GM23338 (cell line): Measurements from ENCODE around the gene SOX15. TPM values are rescaled to one million over a fixed set of nuclear protein-coding genes. Genes with fewer than 3 reads are reported as not detected.

ENCODE experiments used
- ATAC-seq: fragments of 200-7000 bp; cut with Tn5 transposase; 3 replicates; pipeline ENCODE4 v1.9.1; 2020
- DNase-seq: peaks from one replicate; pipeline ENCODE4 v3.0.0-alpha.2; 2015; ENCODE audit warnings: low spot score
- H2AFZ ChIP-seq: fragments of 200-600 bp; sonication (generic); 2 replicates; pipeline ENCODE4 v1.8.0; 2016; ENCODE audit warnings: antibody characterized with exemption, mild to moderate bottlenecking, moderate library complexity
- H3F3A ChIP-seq: fragments of 200-600 bp; sonication (generic); replicated peaks from 2 replicates; pipeline ENCODE4 v1.8.0; 2017; ENCODE audit warnings: antibody characterized with exemption, mixed run types, low read depth
- H3K27ac ChIP-seq: fragments of 200-600 bp; sonication (generic); 2 replicates; pipeline ENCODE4 v1.6.1; 2016; ENCODE audit warnings: low read depth
- H3K27me3 ChIP-seq: fragments of 200-600 bp; sonication (generic); 2 replicates; pipeline ENCODE4 v1.8.0; 2016; ENCODE audit warnings: mild to moderate bottlenecking, mixed run types, moderate library complexity; ENCODE audit not compliant: insufficient read depth
- H3K36me3 ChIP-seq: fragments of 200-600 bp; sonication (generic); 2 replicates; pipeline ENCODE4 v1.8.0; 2016; ENCODE audit warnings: mild to moderate bottlenecking; ENCODE audit not compliant: insufficient read depth
- H3K4me1 ChIP-seq: fragments of 200-600 bp; sonication (generic); 2 replicates; pipeline ENCODE4 v1.8.0; 2016; ENCODE audit warnings: mild to moderate bottlenecking, moderate library complexity; ENCODE audit not compliant: insufficient read depth
- H3K4me2 ChIP-seq: fragments of 200-600 bp; sonication (generic); 2 replicates; pipeline ENCODE4 v1.7.1; 2017; ENCODE audit warnings: mixed run types
- H3K4me3 ChIP-seq: fragments of 200-600 bp; sonication (generic); 2 replicates; pipeline ENCODE4 v1.6.1; 2016; ENCODE audit warnings: mixed run types
- H3K79me2 ChIP-seq: fragments of 200-600 bp; sonication (generic); replicated peaks from 2 replicates; pipeline ENCODE4 v1.8.0; 2017; ENCODE audit warnings: mild to moderate bottlenecking; ENCODE audit not compliant: insufficient read depth
- H3K9me2 ChIP-seq: fragments of 200-600 bp; sonication (generic); 2 replicates; pipeline ENCODE4 v1.8.0; 2017; ENCODE audit not compliant: insufficient read depth
- H4K20me1 ChIP-seq: fragments of 200-600 bp; sonication (generic); replicated peaks from 2 replicates; pipeline ENCODE4 v1.8.0; 2017; ENCODE audit warnings: mild to moderate bottlenecking; ENCODE audit not compliant: insufficient read depth
- H3K27ac Mint-ChIP-seq: 2 replicates; pipeline ENCODE4 v1.8.0; 2020; ENCODE audit warnings: inconsistent platforms, mild to moderate bottlenecking, moderate library complexity, mixed read lengths
- H3K27me3 Mint-ChIP-seq: 3 replicates; pipeline ENCODE4 v1.8.0; 2022; ENCODE audit warnings: low read depth, mild to moderate bottlenecking, moderate library complexity, mixed read lengths, inconsistent platforms; ENCODE audit not compliant: insufficient read depth, poor library complexity
- H3K36me3 Mint-ChIP-seq: 3 replicates; pipeline ENCODE4 v1.8.0; 2021; ENCODE audit warnings: low read depth, mild to moderate bottlenecking, inconsistent platforms, moderate library complexity, mixed read lengths
- H3K4me1 Mint-ChIP-seq: 3 replicates; pipeline ENCODE4 v1.8.0; 2020; ENCODE audit warnings: mild to moderate bottlenecking, inconsistent platforms, mixed read lengths
- H3K4me3 Mint-ChIP-seq: 3 replicates; pipeline ENCODE4 v1.8.0; 2021; ENCODE audit warnings: moderate library complexity, mild to moderate bottlenecking, inconsistent platforms, mixed read lengths
- H3K9me3 Mint-ChIP-seq: 3 replicates; pipeline ENCODE4 v1.8.0; 2020; ENCODE audit warnings: moderate library complexity, mild to moderate bottlenecking, inconsistent platforms, mixed read lengths
- CREB1 ChIP-seq: fragments of 250-450 bp; sonication (Bioruptor Pico); IDR thresholded peaks from 2 replicates; pipeline ENCODE4 v1.5.0; 2020; ENCODE audit warnings: low read depth, mild to moderate bottlenecking, moderate library complexity
- CTCF ChIP-seq, 2 experiments: fragments of 200-600 bp in 1 of 2; sonication (generic) in 1 of 2; conservative IDR thresholded peaks; 2 replicates each; pipeline versions ENCODE4 v1.5.1 to v1.6.1; 2016 to 2017; ENCODE audit warnings: antibody characterized with exemption in 2 of 2, low read depth in 2 of 2, mild to moderate bottlenecking in 2 of 2, moderate library complexity in 1 of 2
- ETS1 ChIP-seq: IDR thresholded peaks from 2 replicates; pipeline ENCODE4 v1.6.1; 2016; ENCODE audit warnings: antibody characterized with exemption
- EZH2 ChIP-seq: fragments of 200-600 bp; sonication (generic); IDR thresholded peaks from one replicate; pipeline ENCODE4 v1.8.0; 2017; ENCODE audit warnings: antibody characterized with exemption, mild to moderate bottlenecking, low read depth; ENCODE audit not compliant: unreplicated experiment
- EZH2phosphoT487 ChIP-seq: fragments of 200-600 bp; sonication (generic); IDR thresholded peaks from one replicate; pipeline ENCODE4 v1.8.1; 2018; ENCODE audit warnings: antibody characterized with exemption; ENCODE audit not compliant: unreplicated experiment
- JUNB ChIP-seq: IDR thresholded peaks from one replicate; pipeline ENCODE4 v1.6.1; 2016; ENCODE audit warnings: antibody characterized with exemption; ENCODE audit not compliant: unreplicated experiment
- NANOG ChIP-seq: IDR thresholded peaks from 2 replicates; pipeline ENCODE4 v1.6.1; 2016; ENCODE audit warnings: antibody characterized with exemption, borderline replicate concordance
- POLR2AphosphoS5 ChIP-seq: IDR thresholded peaks from 2 replicates; pipeline ENCODE4 v1.6.1; 2016; ENCODE audit warnings: antibody characterized with exemption, low read depth
- REST ChIP-seq: IDR thresholded peaks from one replicate; pipeline ENCODE4 v1.6.1; 2018; ENCODE audit warnings: antibody characterized with exemption; ENCODE audit not compliant: unreplicated experiment
- STAT1 ChIP-seq: IDR thresholded peaks from one replicate; pipeline ENCODE4 v1.6.1; 2016; ENCODE audit warnings: antibody characterized with exemption; ENCODE audit not compliant: unreplicated experiment
- ZNF114 ChIP-seq: fragments of 250-450 bp; sonication (Bioruptor Pico); IDR thresholded peaks from 2 replicates; pipeline ENCODE4 v1.5.0; 2020; ENCODE audit warnings: mild to moderate bottlenecking, moderate library complexity
- ZNF331 ChIP-seq: fragments of 250-450 bp; sonication (Bioruptor Pico); IDR thresholded peaks from 2 replicates; pipeline ENCODE4 v1.5.0; 2020; ENCODE audit warnings: low read depth, mild to moderate bottlenecking, moderate library complexity
- polyA plus RNA-seq: library from polyadenylated mRNA; unstranded; fragments of >200 nt; fragmentation: Nextera tagmentation; extraction: Ambion mirVana; gene quantifications from 2 replicates; pipeline ENCODE4 v1.2.1, GENCODE V29; 2016
- total RNA-seq: library from RNA; depleted of rRNA; stranded (reverse); fragments of >200 nt; shearing (Covaris generic); gene quantifications from 2 replicates; pipeline ENCODE4 v1.2.3, GENCODE V29; 2014
- TF ChIP-seq, protein P1 (sequence below): fragments of 250-450 bp; sonication (Bioruptor Pico); IDR thresholded peaks from 2 replicates; pipeline ENCODE4 v1.5.0; 2020; ENCODE audit warnings: mild to moderate bottlenecking, moderate library complexity

The SOX15 gene
- total and polyA plus RNA-seq, 2 experiments from 2014 or later = 29.9 to 43.0 TPM

DNA sequence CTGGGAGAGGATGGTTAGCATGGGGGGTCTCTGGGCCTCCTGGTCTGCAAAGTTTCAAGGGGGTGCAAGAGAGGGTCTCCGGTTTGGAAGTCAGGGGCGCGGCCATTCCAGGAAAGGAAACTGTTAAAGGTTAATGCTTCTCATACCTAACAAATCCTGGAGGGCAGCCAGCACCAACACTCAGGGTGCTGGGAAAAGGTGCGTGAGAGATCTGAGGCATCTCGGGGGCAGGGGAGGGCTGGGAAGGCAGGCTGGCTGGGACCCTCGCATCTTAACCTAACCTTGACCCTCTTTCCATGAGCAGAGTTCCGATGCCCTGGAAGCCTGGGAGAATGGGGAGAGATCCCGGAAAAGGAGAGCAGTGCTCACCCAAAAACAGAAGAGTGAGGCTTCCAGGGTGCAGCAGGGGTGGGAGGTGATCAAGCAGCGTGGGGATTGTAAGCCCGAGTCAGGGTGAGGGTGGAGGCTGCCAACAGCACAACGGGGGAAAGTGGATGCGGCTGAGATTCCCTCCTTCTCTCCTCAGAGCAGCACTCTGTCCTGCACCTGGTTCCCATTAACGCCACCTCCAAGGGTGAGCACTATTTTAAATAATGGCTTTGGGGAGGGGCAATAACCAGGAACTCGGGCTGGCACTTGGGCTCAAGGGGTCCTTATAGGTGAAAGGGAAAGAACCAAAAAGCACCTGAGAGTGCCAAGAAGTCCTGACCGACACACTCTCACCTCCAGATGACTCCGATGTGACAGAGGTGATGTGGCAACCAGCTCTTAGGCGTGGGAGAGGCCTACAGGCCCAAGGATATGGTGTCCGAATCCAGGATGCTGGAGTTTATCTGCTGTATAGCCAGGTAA, 30.3 kb downstream of the SOX15 start:
- H3K4me3 ChIP-seq = peak overlapping the region; percentile 96; the same call in 1 of the 2 replicates
- peaks cover 7% of the 10 kb centered on the region; the same call in 1 of the 2 replicates for H3K36me3 ChIP-seq
- peaks cover 45% of the 10 kb centered on the region for H3K4me1 ChIP-seq
- peak overlapping the region; percentile 92 for H3K27ac Mint-ChIP-seq
- TF ChIP-seq ZNF331 (no peak), CREB1 (CRISPR knock-in tag) (no peak), EZH2 (no peak), ZNF114 (CRISPR knock-in tag) (no peak), JUNB (no peak), STAT1 (no peak), REST (no peak), NANOG (no peak), POLR2AphosphoS5 (no peak), ETS1 (no peak), EZH2phosphoT487 (no peak), CTCF (conservative IDR thresholded peaks at IDR 0.05; ENCODE audit: low read depth in 2 of 2) (no peak)
- TF ChIP-seq, protein P1, sequence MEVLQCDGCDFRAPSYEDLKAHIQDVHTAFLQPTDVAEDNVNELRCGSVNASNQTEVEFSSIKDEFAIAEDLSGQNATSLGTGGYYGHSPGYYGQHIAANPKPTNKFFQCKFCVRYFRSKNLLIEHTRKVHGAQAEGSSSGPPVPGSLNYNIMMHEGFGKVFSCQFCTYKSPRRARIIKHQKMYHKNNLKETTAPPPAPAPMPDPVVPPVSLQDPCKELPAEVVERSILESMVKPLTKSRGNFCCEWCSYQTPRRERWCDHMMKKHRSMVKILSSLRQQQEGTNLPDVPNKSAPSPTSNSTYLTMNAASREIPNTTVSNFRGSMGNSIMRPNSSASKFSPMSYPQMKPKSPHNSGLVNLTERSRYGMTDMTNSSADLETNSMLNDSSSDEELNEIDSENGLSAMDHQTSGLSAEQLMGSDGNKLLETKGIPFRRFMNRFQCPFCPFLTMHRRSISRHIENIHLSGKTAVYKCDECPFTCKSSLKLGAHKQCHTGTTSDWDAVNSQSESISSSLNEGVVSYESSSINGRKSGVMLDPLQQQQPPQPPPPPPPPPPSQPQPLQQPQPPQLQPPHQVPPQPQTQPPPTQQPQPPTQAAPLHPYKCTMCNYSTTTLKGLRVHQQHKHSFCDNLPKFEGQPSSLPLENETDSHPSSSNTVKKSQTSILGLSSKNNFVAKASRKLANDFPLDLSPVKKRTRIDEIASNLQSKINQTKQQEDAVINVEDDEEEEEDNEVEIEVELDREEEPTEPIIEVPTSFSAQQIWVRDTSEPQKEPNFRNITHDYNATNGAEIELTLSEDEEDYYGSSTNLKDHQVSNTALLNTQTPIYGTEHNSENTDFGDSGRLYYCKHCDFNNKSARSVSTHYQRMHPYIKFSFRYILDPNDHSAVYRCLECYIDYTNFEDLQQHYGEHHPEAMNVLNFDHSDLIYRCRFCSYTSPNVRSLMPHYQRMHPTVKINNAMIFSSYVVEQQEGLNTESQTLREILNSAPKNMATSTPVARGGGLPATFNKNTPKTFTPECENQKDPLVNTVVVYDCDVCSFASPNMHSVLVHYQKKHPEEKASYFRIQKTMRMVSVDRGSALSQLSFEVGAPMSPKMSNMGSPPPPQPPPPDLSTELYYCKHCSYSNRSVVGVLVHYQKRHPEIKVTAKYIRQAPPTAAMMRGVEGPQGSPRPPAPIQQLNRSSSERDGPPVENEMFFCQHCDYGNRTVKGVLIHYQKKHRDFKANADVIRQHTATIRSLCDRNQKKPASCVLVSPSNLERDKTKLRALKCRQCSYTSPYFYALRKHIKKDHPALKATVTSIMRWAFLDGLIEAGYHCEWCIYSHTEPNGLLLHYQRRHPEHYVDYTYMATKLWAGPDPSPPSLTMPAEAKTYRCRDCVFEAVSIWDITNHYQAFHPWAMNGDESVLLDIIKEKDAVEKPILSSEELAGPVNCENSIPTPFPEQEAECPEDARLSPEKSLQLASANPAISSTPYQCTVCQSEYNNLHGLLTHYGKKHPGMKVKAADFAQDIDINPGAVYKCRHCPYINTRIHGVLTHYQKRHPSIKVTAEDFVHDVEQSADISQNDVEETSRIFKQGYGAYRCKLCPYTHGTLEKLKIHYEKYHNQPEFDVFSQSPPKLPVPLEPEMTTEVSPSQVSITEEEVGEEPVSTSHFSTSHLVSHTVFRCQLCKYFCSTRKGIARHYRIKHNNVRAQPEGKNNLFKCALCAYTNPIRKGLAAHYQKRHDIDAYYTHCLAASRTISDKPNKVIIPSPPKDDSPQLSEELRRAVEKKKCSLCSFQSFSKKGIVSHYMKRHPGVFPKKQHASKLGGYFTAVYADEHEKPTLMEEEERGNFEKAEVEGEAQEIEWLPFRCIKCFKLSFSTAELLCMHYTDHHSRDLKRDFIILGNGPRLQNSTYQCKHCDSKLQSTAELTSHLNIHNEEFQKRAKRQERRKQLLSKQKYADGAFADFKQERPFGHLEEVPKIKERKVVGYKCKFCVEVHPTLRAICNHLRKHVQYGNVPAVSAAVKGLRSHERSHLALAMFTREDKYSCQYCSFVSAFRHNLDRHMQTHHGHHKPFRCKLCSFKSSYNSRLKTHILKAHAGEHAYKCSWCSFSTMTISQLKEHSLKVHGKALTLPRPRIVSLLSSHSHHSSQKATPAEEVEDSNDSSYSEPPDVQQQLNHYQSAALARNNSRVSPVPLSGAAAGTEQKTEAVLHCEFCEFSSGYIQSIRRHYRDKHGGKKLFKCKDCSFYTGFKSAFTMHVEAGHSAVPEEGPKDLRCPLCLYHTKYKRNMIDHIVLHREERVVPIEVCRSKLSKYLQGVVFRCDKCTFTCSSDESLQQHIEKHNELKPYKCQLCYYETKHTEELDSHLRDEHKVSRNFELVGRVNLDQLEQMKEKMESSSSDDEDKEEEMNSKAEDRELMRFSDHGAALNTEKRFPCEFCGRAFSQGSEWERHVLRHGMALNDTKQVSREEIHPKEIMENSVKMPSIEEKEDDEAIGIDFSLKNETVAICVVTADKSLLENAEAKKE (CRISPR knock-in tag) = no peak
- peak overlapping the region; percentile 93 for H3K4me3 Mint-ChIP-seq
- no peak for ATAC-seq
- H3K9me2 ChIP-seq = no peaks in the 10 kb centered on the region
- H2AFZ ChIP-seq = no peak overlapping the region
- peaks cover 27% of the 10 kb centered on the region for H3K27me3 Mint-ChIP-seq
- H3K36me3 Mint-ChIP-seq = peaks cover 17% of the 10 kb centered on the region
- DNase-seq = no peak
- H4K20me1 ChIP-seq = peaks cover 6% of the 10 kb centered on the region
- H3F3A ChIP-seq = peaks cover 33% of the 10 kb centered on the region
- peak overlapping the region; percentile 86 for H3K27ac ChIP-seq
- no peaks in the 10 kb centered on the region for H3K27me3 ChIP-seq
- no peaks in the 10 kb centered on the region for H3K9me3 Mint-ChIP-seq
- peak overlapping the region; percentile 49 for H3K4me2 ChIP-seq
- peaks cover 26% of the 10 kb centered on the region for H3K79me2 ChIP-seq
- peaks cover 56% of the 10 kb centered on the region for H3K4me1 Mint-ChIP-seq
